Skeletal muscle tissue (tissue), 4 donors: ENCODE results near the gene VWA1. TPM values are rescaled to one million over a fixed set of nuclear protein-coding genes. Genes with fewer than 3 reads are reported as not detected.
"Not testable (repeated sequence)": the region's sequence is repeated elsewhere in the genome, so short reads cannot be mapped to it uniquely, and the experiment has no call there.

Experiments used
- H3K27ac ChIP-seq: one replicate; pipeline ENCODE4 v1.7.0; 2013; ENCODE audit warnings: mild to moderate bottlenecking, low read depth, low read length, inconsistent platforms
- H3K27me3 ChIP-seq, 3 donors: one replicate each; pipeline ENCODE4 v1.7.0; 2013; ENCODE audit warnings: low read length in 3 of 3; ENCODE audit not compliant: control insufficient read depth in 3 of 3, insufficient read depth in 3 of 3
- H3K36me3 ChIP-seq, 3 donors: one replicate each; pipeline ENCODE4 v1.7.0; 2013; ENCODE audit warnings: low read length in 3 of 3; ENCODE audit not compliant: control insufficient read depth in 3 of 3, insufficient read depth in 3 of 3
- H3K4me1 ChIP-seq, 3 donors: one replicate each; pipeline ENCODE4 v1.7.0; 2013; ENCODE audit warnings: low read length in 3 of 3, mild to moderate bottlenecking in 3 of 3; ENCODE audit not compliant: control insufficient read depth in 3 of 3, insufficient read depth in 3 of 3
- H3K4me3 ChIP-seq, 3 donors: one replicate each; pipeline ENCODE4 v1.7.0; 2013; ENCODE audit warnings: low read length in 3 of 3
- H3K9ac ChIP-seq, 3 donors: one replicate each; pipeline ENCODE4 v1.7.0; 2013; ENCODE audit warnings: low read length in 3 of 3, mild to moderate bottlenecking in 3 of 3, moderate library complexity in 2 of 3, low read depth in 1 of 3
- H3K9me3 ChIP-seq, 3 donors: one replicate each; pipeline ENCODE4 v1.7.0; 2013; ENCODE audit warnings: low read length in 3 of 3; ENCODE audit not compliant: control insufficient read depth in 3 of 3
- total RNA-seq: library from RNA; depleted of rRNA; stranded (reverse); fragments of >200 nt; gene quantifications from one replicate; pipeline ENCODE4 v1.2.3, GENCODE V29; 2014
- donor health status: Osteomylitis.

The VWA1 gene
- total RNA-seq, 1 donor from 2014 or later: 11.0 TPM

GRCh38 chr1:1417396-1417795, 18.1 kb upstream of the VWA1 start:
- peaks cover 0 to 10% (median 0%) of the 10 kb centered on the region in 3 donors for H3K27me3 ChIP-seq
- not testable (repeated sequence) for H3K9me3 ChIP-seq, H3K36me3 ChIP-seq, H3K9ac ChIP-seq, H3K4me3 ChIP-seq, H3K4me1 ChIP-seq, H3K27ac ChIP-seq

GRCh38 chr1:1417825-1418463, 17.5 kb upstream of the VWA1 start:
- H3K27me3 ChIP-seq: peaks cover 0 to 10% (median 0%) of the 10 kb centered on the region in 3 donors
- not testable (repeated sequence) for H3K4me1 ChIP-seq, H3K4me3 ChIP-seq, H3K36me3 ChIP-seq, H3K9me3 ChIP-seq, H3K9ac ChIP-seq, H3K27ac ChIP-seq

- peak overlapping the region in 1 of 3 donors; percentile 74 for H3K9ac ChIP-seq
- H3K9me3 ChIP-seq: no peaks in the 10 kb centered on the region
- no peaks in the 10 kb centered on the region for H3K36me3 ChIP-seq
These were observed 16.8 kb upstream of the VWA1 start for GRCh38 chr1:1418464-1419362.

GRCh38 chr1:1419363-1419812, 16.1 kb upstream of the VWA1 start:
- no peaks in the 10 kb centered on the region for H3K9me3 ChIP-seq
- peaks cover 0 to 10% (median 0%) of the 10 kb centered on the region in 3 donors for H3K27me3 ChIP-seq
- H3K27ac ChIP-seq: no peak overlapping the region
- peaks cover 0 to 5% (median 2%) of the 10 kb centered on the region in 3 donors for H3K4me1 ChIP-seq
- H3K4me3 ChIP-seq: peak overlapping the region; percentile 23 to 52 (median 51)
- no peaks in the 10 kb centered on the region for H3K36me3 ChIP-seq
- peak overlapping the region in 2 of 3 donors; percentile 68 to 74 for H3K9ac ChIP-seq

More at GRCh38 chr1:1418464-1419362, 16.8 kb upstream of the VWA1 start:
- H3K4me3 ChIP-seq: no peak overlapping the region
- peaks cover 0 to 10% (median 0%) of the 10 kb centered on the region in 3 donors for H3K27me3 ChIP-seq
- no peak overlapping the region for H3K27ac ChIP-seq
- peaks cover 0 to 5% (median 2%) of the 10 kb centered on the region in 3 donors for H3K4me1 ChIP-seq

GRCh38 chr1:1419813-1420653, 15.5 kb upstream of the VWA1 start:
- H3K27me3 ChIP-seq: peaks cover 0 to 10% (median 0%) of the 10 kb centered on the region in 3 donors
- H3K36me3 ChIP-seq: no peaks in the 10 kb centered on the region
- H3K4me3 ChIP-seq: peak overlapping the region; percentile 23 to 52 (median 51)
- no peaks in the 10 kb centered on the region for H3K9me3 ChIP-seq
- no peak overlapping the region for H3K27ac ChIP-seq
- H3K9ac ChIP-seq: peak overlapping the region in 2 of 3 donors; percentile 68 to 74
- peaks cover 0 to 5% (median 2%) of the 10 kb centered on the region in 3 donors for H3K4me1 ChIP-seq

- peak overlapping the region in 1 of 3 donors; percentile 25 for H3K9ac ChIP-seq
- no peak overlapping the region for H3K27ac ChIP-seq
- peaks cover 0 to 5% (median 2%) of the 10 kb centered on the region in 3 donors for H3K4me1 ChIP-seq
These were observed 14.8 kb upstream of the VWA1 start for GRCh38 chr1:1420654-1421141.

GRCh38 chr1:1421147-1421906, 14.2 kb upstream of the VWA1 start, which contains the start of gene ANKRD65:
ANKRD65 (minus strand) TSS chr1:1421276; CDS start chr1:1421005, 271 bp downstream.
- H3K9ac ChIP-seq: peak within 1 kb of the TSS in 1 of 3 donors; percentile 68
- no peaks in the 10 kb centered on the region for H3K9me3 ChIP-seq
- H3K27me3 ChIP-seq: peaks cover 0 to 13% (median 0%) of the 10 kb centered on the region in 3 donors
- H3K4me1 ChIP-seq: peaks cover 0 to 5% (median 2%) of the 10 kb centered on the region in 3 donors
- H3K4me3 ChIP-seq: peak within 1 kb of the TSS in 2 of 3 donors; percentile 20 to 49
- H3K27ac ChIP-seq: no peak within 1 kb of the TSS
- H3K36me3 ChIP-seq: no peaks in the 10 kb centered on the region

More at GRCh38 chr1:1420654-1421141, 14.8 kb upstream of the VWA1 start:
- H3K4me3 ChIP-seq: no peak overlapping the region
- peaks cover 0 to 10% (median 0%) of the 10 kb centered on the region in 3 donors for H3K27me3 ChIP-seq
- no peaks in the 10 kb centered on the region for H3K9me3 ChIP-seq
- no peaks in the 10 kb centered on the region for H3K36me3 ChIP-seq

- Histone ChIP-seq H3K27me3 (peaks cover 0 to 13% (median 0%) of the 10 kb centered on the region in 3 donors), H3K4me1 (peaks cover 0 to 5% (median 2%) of the 10 kb centered on the region in 3 donors), H3K9ac (no peak overlapping the region), H3K9me3 (no peaks in the 10 kb centered on the region), H3K4me3 (no peak overlapping the region), H3K27ac (no peak overlapping the region), H3K36me3 (no peaks in the 10 kb centered on the region)
These were observed 13.5 kb upstream of the VWA1 start for GRCh38 chr1:1421907-1422464.
